ENCODE measurements around the gene FUOM.
"Not testable (repeated sequence)": the region's sequence is repeated elsewhere in the genome, so short reads cannot be mapped to it uniquely, and the experiment has no call there.

Gene FUOM

DNA sequence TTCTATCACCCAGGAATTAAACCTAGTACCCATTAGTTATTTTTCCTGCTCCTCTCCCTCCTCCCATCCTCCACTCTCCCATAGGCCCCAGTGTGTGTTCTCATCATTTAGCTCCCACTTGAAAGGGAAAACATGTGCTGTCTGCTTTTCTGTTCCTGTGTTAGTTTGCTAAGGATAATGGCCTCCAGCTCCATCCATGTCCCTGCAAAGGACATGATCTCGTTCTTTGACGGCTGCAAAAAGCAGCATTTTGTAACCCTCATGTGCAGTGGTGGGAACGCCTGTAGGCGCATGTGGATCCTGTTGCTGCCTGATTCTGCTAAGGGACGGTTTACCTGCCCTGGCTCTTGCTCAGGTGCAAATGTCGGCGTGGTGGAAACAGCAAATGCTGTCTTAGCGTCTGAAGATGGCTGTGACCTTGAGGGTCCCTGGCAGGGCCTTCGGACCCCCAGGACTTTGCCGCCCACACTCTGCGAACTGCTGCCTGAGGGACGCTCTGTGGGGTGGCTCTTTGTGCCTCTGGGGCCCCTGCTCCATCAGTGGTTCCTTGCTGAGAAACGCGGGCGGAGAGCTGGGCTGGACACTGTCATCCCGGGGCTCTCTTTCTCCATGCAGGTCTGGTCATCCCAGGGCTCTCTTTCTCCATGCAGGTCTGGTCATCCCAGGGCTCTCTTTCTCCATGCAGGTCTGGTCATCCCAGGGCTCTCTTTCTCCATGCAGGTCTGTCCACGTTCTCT, 30.6 kb upstream of the FUOM start:
- DNase-seq: no peak

DNA sequence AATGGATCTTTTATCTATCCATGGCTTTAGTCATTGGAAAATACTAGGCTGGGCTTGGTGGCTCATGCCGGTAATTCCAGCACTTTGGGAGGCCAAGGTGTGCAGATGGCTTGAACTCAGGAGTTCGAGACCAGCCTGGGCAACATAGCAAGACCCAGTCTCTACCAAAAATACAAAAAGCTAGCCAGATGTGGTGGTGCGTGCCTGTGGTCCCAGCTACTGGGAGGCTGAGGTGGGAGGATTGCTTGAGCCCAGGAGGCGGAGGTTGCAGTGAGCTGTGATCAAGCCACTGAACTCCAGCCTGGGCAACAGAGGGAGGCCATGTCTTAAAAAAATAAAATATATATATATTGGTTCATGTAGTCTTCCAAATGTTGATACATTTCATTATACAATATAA, 29.1 kb upstream of the FUOM start:
- DNase-seq: not testable (repeated sequence)

DNA sequence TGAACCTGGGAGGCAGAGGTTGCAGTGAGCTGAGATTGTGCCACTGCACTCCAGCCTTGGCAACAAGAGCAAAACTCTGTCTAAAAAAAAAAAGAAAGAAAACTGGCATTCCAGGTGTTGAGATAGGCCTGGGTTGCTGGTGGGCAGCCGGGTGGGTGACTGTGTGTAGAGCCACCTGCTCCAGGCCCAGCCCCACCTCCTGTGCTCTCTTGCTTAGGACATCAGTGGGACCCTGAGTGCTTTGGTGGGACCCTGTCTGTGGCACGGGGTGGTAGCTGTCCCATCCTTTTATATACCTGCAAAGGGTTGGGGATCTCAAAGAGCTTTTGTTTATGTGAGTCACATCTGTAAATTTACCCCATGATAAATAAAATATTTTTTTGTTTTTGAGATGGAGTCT, 27.4 kb upstream of the FUOM start:
- DNase-seq: no peak

DNA sequence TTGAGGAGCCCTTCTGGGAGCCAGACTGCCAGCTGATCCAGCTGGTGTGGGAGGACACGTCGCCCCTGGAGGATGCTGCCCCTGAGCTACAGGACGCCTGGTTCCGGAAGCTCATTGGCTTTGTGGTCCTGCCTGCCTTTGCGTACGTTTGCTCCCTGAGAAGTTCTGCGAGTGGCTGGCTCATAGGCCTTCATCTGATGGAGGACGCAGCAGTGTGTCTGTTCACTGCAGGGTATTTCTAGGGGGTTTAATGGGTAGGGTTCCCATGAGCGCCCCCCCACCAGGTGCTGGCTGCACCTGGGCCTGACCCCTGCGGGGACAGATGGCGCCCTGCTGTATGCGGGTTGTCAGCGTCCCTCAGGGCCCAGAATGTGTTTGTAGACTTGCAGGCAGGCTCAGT, 26.3 kb upstream of the FUOM start:
- no peak for DNase-seq

DNA sequence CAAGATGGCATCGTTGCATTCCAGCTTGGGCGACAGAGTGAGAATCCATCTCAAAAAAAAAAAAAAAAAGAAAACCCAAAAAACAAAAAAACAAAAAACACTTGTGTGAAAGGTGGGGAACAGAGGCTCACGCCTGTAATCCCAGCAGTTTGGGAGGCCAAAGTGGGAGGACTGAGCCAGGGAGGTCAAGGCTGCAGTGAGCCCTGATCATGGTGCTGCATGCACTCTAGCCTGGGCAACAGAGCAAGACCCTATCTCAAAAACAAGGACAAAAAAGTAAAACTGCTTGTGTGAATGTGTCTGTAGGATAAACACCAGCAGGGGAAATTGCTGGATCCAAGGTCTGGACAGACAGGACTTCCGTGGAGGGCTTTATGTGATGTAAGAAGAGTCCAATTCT, 25.7 kb upstream of the FUOM start:
- DNase-seq: no peak

DNA sequence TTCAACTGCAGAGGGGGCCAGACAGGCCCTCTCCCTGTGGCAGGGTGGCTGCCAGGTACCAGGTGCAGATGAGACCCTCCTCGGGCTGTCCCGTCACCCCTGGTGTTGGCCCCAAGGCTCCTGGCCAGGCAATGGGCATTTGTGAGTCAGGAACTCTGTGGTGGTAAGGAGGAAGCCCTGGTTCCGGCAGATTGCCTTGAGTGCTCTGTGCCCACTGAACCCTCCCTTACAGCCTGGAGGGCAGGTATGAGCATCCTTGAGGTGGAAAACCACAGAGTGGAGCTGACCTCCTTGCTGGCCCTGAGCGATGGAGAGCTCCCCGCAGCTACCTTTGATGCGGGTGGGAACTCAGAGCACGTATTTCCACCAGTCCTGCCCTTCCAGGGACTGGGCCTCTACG, 23.2 kb upstream of the FUOM start:
- no peak for DNase-seq

DNA sequence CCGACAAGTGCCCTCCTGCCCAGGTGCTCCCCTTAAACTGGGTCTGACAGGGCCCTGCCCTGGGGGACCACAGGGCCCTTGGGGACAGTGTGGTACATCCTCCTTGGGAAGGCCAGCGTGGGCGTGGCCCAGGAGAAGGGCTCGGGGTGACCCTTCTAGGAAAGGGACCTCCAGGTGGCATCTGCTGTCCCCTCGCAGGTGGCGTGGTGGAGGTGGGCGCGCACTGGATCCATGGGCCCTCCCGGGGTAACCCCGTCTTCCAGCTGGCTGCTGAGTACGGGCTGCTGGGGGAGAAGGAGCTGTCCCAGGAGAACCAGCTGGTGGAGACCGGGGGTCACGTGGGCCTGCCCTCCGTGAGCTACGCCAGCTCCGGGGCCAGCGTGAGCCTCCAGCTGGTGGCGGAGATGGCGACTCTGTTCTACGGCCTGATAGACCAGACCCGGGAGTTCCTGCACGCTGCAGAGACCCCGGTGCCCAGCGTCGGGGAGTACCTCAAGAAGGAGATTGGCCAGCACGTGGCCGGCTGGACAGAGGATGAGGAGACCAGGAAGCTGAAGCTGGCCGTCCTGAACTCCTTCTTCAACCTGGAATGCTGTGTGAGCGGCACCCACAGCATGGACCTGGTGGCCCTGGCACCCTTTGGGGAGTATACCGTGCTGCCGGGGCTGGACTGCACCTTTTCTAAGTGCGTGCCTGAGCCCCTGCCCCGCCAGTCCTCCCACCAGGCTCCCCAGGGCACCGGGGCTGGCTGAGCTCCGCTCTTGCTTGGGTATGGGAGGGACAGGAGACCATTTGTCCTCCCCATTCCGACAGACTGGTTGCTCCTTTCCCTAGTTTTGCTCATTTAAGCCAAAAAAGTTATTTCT, 22.2 kb upstream of the FUOM start:
- no peak for DNase-seq

DNA sequence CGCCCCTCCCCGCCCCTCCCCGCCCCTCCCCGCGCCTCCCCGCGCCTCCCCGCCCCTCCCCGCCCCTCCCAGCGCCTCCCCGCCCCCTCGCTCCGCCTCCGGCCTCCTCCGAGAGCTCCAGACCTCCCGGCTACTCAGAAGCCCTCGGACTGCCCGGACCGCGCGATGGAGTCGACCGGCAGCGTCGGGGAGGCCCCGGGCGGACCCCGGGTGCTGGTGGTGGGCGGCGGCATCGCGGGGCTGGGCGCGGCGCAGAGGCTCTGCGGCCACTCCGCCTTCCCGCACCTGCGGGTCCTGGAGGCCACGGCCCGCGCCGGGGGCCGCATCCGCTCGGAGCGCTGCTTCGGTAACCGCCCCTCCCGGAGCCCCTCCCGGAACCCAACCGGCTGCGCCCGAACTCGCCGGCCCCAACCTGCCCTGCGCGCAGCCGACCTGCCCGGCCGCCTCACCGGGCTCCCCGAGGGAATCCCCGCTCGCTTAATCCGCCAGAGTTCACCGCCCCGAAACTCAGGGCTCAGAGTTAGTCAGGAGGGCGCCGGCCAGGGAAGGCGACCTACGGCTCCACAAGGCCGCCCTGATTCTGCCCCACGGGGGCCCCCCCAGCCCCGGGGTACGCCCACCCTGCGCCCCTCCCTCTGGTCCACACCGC, 21.5 kb upstream of the FUOM start, which contains the start of gene PAOX:
TSS of gene PAOX (plus strand) at position 111 of the 649 bp plus-strand sequence. CDS start at position 166, 55 bp downstream.
- peak; percentile 71 for DNase-seq

DNA sequence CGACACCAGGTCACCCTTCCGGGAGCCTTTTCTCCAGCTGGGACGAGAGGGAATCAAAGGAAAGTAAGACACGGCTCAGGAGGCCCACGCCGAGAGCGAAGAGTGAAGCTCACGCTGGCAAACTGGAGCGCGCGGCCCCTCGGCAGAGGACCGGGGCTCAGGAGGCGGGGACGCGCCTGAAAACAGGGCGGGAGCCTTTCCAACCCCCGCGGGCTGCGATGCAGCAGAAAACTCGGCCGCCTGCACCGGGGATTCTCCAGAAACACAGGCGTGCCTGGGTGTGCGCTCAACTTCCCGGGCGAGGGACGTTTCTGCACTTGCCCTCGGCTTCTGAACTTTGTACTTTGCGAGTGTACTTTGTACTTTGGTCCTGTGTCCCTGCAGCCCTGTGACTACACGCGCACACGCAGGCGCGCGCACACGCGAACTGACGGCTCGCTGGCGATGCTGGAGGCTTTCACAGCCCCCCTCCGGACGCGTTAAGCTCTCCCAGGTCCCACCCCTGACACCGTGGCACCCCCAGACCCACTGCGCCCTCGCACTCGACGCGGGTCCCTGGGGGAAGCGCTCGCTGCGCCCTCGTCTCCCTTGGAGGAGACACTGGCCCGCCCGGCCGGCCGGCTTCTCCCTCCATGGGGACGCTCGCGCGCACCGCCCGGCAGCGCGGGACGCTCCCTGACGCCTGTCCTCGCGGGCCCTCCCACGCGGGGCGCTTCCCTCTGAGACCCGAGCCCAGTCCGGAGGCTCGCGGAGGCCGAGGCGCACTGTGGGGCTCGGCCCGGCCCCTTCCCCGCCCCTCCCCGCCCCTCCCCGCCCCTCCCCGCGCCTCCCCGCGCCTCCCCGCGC, 20.7 kb upstream of the FUOM start:
- DNase-seq: peak; percentile 61

DNA sequence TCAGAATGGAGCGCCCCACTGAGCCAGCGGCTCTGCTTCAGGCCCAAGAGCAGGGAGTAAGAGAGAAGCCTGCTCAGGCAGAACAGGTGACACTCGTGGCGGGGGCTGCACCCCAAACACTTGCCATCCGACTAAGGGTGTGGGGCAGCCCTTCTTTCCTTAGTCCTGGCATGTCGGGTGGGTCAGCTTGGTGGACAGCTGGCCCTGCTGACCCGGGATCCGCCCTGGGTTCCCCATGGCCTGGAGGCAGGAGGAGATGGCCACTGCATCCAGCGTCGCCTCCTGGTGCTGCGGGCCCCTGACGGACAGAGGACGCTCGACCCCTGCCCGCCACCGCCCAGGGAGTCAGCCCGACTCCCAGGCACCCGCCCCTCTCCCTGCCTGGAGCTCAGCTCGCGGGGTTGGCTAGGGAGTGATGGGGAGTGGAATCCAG, 20.0 kb upstream of the FUOM start:
- no peak for DNase-seq

DNA sequence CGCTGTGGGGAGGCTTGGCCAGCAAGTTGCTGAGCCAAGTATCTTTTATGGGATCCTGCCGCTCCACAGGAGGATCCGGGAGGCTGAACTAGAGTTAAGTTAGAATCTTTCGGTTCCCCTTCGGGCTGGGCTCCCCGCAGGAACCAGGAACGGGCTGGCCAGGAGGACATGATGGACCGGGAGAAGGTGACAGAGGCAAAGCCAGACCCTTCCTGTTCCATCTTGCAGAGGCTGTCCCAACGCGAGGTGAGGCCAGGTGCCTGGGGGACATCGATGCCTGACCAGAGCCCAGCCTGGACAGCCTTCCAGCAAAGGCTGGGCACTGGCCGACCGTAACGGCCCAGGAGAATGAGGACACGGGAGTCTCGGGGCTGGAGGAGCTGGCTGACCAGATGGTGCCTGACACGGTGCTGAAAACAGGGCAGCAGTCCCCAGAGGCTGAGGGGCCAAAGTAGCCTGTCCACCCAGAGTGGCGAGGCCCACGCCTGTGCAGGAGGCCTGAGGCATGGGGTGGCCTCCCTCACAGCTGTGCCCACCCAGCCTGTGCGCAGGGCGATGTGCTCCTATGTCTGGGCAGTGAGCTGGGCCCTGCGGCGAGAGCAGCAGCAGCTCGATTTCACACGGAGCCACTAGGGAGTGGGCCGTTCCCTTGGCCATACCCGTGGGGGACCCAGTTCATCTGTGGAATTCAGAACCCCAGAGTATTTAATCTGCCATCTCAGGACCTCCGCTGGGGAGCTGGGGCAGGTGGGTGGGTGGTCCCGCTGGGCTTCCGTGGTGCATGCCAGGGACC, 19.4 kb upstream of the FUOM start:
- no peak for DNase-seq

DNA sequence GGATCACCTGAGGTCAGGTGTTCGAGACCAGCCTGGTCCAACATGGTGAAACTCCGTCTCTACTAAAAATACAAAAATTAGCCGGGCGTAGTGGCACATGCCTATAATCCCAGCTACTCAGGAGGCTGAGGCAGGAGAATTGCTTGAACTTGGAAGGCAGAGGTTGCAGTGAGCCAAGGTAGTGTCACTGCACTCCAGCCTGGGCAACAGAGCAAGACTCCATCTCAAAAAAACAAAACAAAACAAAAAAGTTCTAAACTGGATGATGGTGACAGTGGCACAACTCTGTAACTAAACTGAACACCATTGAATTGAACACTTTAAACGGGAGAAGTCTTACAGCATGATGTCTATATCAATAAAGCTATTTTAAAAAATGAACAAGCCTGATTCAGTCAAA, 18.4 kb upstream of the FUOM start:
- not testable (repeated sequence) for DNase-seq

DNA sequence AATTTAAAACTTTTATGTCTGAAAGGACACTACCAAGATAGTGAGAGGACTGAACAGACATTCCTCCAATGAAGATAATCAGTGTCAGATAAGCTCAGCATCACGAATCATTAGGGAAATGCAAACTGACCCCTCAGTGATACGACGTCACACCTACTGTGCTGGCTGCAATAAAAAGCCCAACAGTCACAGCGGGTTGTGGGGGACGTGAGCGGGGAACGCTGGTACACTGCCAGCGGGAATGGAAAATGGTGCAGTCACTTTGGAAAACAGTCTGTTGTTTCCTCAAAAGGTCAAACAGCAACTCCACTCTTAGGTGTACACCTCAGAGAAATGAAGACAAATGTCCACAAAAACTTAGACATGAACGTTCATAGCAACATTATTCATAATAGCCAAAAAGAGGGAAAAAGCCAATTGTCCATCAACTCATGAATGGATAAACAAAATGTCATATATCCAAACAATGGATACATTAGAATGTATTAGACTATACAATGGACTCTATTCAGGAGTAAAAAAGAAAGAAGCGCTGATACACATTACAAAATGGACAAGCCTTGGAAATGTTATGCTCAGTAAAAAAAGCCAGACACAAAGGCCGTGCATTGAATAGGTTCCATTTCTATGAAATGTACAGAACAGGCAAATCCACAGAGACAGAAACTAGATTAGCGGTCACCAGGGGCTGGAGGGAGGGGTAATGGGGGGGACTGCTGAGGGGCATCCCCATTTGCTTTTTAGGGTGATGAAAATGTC, 17.7 kb upstream of the FUOM start:
- no peak for DNase-seq

DNA sequence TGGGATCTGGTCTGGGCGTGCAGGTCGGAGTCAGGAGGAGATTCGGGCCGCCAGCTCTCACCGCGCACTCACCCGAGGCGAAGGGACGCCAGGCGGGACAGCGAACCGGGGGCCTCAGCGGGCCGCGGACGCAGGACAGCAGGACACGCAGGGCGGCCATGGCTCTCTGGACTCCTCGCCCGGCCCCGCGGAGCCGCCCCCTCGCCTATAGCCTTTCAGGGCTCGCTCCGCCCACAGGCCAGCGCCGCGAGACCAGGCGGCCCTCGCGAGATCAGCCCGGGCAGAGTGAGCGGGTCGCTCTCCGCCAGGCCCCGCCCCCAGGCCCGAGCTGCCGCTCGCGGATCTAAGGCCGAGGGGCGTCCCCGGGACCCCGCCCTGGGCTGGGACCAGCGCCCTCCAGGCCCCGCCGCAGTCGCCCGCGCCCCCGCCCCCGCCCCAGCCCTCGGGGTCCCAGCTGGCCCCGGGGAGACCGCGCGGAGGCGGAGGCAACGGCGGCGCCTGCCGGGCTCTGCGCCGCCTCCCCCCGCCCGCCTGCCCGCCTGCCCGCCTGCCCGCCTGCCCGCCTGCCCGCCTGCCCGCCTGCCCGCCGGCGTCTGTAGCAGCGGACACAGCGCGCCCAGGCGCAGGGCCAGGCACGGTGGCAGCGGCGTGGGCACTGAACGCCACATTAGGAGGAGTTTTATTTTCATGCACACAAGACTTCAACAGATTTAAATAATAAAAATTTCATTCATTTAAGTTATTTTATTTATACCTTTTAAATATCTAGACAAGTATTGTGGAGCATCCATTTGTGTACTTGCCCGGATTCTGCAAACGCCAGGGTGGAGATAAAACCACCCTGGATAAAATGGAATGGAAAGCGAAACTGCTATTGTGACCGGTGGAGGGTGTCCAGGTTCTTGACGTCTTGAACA, 15.6 kb upstream of the FUOM start, which contains the start of gene ECHS1:
TSS of gene ECHS1 (minus strand) at position 181 of the 917 bp plus-strand sequence. CDS start at position 160, 21 bp downstream.
- peak; percentile 92 for DNase-seq

DNA sequence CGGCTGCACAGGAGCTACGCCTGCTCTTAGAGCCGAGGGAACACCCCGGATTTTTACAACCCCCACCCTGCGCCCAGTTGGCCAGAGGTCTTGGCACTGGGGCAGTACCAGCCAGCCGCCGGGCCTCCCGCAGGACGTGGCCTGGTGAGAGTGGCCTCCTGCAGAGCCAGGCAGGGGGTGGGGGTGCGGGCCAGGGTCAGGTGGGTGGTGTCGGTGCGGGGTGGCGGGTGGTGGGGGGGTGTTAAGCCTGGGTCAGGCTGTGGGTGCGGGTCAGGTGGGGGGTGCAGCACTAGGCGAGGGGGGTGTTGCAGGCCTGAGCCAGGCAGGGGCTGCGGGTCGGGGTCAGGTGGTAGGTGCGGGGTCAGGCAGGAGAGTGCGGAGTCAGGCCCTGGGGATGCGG, 14.7 kb upstream of the FUOM start:
- no peak for DNase-seq

DNA sequence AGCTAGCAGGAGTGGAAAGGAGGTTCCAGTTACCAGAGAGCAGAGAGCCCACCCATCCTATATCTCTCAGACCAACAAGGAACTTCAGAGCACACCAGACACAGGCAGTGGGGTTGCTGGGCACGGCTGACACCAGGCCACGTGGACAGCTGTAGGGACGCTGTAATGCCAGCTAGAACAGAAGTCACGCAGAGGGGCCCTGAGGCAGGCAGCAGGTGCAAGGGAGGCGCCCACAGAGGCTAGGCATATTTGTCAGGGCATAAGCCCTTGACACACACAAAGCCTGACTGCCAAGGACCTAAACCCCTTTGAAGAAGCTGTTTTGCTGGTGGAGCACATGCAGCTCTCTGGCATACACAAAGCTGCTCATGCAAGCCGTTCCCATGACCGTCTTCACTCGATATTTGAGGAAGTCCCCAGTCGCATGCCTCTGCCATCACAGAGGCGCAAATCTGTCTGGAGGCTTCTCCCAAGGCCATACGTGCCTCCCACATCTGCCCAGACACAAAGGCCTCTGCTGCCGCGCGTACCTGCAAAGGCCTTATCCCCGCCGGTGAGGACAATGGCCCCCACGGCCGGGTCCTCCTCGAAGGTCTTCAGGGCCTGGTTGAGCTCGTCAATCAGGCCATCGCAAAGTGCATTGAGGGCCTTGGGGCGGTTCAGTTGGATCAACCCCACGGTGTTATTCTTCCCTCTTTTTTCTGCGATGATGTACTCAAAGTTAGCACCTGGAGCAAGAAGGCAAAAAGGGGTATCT, 12.4 kb upstream of the FUOM start:
- DNase-seq: no peak

DNA sequence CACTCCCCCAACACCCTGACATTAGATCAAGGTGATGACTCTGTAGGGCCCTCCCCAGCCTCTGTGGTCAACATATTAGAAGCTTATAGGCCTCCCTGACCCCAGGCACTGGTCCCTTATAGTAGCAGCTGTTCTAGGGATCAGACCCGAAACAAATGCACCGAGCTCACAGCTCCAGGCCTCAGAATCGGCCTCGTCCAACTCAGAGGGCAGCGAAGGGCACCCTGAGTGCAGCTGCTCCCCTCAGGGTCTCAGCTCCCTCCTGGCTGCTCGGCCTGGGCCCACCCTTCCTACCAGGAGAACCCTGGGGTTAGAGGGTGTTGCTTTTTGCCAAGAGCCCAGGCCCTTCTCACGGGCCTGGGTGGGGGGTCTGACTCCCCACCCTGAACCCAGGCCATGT, 10.3 kb upstream of the FUOM start:
- DNase-seq: no peak

DNA sequence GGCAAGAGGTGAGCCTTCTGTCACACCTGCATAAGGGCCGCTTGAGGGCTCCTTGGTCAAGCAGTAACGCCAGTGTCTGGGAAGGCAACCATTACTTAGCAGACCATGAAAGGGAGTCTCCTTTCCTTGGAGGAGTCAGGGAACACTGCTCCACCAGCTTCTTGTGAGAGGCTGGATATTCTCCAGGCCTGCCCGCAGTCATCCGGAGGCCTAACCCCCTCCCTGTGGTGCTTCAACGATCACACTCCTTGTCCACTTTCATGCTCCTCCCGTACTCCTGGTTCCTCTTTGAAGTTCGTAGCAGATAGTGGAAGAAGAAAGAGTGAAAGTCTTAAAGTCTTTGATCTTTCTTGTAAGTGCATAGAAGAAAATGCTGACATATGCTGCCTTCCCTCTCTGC, 9.6 kb upstream of the FUOM start:
- DNase-seq: not testable (repeated sequence)

DNA sequence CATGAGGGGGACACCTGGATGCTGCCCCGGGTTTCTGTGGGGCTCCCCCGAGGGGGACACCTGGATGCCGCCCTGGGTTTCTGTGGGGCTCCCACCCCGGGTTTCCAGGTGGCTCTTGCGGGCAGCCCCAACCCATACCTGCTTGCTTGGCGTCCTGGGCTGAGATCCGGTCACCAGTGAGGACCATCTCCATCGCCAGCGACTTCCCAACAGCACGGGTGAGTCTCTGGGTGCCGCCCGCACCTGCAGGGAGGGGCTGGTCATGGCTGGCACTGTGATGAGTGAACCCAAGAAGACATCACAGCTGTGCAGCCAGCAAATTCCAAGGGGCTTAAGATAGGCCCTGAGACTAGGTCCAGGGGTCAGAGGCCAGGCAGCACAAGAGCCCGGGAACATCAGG, 8.9 kb upstream of the FUOM start:
- DNase-seq: no peak

All from CD4-positive, alpha-beta T cell treated with Interleukin-17A for 1 hour (primary cell).